D721Med (cell line): ENCODE results near the gene MAGOHB.

ENCODE experiments used
- DNase-seq: peaks from one replicate; pipeline ENCODE4 v3.0.0; 2011; ENCODE audit warnings: low spot score; ENCODE audit not compliant: insufficient read length
- FAIRE-seq: peaks from 2 replicates; lab custom pipeline; 2011; peaks lifted over from hg19 to GRCh38; lab: Jason Lieb, UNC
- TF ChIP-seq, protein P1 (sequence below): IDR thresholded peaks from 2 replicates; pipeline ENCODE4 v1.5.1; 2012; ENCODE audit warnings: mild to moderate bottlenecking, control low read depth; ENCODE audit not compliant: insufficient read depth; ENCODE audit errors: missing control alignments

Gene MAGOHB

DNA sequence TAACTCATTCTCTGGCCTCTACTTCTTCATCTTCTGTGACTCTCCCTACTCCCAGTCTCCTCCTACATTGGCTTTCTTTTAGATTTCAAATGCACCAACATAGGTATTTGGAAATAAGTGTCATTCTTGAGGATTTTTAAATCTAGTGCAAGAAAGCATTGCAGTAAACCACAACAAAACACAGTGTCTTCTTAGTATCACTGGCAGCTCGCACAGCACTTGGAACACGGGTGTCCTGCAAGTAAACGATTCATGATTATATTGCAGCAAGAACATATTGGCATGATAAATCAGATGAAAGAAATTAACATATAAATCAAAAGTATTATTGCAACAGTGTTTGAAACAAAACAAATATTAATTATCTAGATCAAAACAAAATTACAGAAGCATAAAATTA is 45.6 kb downstream of the MAGOHB start:
- no peak for FAIRE-seq
- TF ChIP-seq, protein P1, sequence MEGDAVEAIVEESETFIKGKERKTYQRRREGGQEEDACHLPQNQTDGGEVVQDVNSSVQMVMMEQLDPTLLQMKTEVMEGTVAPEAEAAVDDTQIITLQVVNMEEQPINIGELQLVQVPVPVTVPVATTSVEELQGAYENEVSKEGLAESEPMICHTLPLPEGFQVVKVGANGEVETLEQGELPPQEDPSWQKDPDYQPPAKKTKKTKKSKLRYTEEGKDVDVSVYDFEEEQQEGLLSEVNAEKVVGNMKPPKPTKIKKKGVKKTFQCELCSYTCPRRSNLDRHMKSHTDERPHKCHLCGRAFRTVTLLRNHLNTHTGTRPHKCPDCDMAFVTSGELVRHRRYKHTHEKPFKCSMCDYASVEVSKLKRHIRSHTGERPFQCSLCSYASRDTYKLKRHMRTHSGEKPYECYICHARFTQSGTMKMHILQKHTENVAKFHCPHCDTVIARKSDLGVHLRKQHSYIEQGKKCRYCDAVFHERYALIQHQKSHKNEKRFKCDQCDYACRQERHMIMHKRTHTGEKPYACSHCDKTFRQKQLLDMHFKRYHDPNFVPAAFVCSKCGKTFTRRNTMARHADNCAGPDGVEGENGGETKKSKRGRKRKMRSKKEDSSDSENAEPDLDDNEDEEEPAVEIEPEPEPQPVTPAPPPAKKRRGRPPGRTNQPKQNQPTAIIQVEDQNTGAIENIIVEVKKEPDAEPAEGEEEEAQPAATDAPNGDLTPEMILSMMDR = no peak

DNA sequence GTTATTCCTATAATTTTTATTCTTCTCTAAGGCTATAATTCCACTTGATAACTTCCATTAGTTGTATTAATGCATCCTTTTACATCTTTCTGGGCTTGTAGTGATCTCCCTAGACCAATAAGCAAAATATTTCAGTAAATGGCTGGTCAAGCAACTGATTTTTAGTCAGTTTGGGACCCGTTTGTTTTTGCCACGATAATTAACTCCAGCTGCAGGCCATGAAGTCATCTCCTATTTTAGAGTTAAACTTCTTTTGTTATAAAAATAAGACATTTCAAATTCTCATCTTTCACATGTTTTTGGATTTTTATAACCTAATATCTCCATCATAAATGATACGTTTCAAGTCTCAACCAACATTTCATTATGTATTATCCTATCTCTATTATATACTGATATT is 49.4 kb downstream of the MAGOHB start:
- FAIRE-seq (no peak), DNase-seq (no peak)

More for the DNA sequence above, 45.6 kb downstream of the MAGOHB start:
- DNase-seq = no peak

DNA sequence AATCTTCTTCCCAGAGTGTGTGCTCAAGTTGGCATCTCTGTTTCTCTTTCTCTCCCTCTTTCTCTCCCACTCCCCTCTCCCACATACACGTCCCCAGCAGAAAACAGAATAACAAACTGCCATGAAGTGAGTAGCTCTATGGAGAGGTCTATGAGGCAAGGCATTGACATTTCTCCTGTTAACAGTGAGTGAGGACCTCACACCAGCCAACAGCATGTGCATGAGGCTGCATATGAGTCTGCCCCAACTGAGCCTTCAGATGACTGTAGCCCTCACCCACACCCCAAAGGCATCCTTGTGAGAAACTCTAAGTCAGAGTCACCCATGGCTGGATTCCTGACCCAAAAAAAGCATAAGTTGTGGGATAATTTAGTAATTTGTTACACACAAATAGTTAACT is 50.4 kb downstream of the MAGOHB start:
- FAIRE-seq = no peak
- no peak for DNase-seq

More for the DNA sequence above, 49.4 kb downstream of the MAGOHB start:
- TF ChIP-seq, protein P1 = no peak

DNA sequence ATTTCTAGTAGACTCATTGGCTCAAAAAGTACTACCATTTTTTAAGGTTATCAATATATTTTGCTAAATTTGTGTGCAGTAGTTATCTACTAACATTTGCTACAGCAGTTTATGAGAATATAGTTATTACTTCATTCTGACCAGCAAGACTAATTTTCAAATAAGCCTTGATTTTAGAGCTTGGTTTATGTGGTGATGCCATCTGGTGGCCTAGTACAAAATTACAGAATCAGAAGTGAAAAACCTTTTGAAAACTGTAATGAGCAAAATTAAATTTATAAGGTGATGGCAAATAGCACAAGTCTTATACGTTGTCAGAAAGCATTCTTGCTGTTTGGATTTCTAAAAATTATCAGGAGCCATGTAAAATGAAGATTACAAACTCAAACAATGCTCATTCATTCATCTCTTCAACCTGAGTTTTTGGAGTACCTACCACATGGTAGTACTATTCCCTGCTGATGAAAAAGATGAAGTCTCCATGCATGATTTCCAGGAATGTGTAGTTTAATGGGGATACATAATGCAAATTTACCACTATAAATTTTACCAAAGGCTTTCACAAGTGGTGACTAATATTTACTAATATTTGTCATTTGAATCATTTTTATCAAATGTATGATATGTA is 51.0 kb downstream of the MAGOHB start:
- DNase-seq = no peak
- peak; percentile 84 for FAIRE-seq
- TF ChIP-seq, protein P1 = peak; percentile 86

More for the DNA sequence above, 50.4 kb downstream of the MAGOHB start:
- TF ChIP-seq, protein P1 = no peak

DNA sequence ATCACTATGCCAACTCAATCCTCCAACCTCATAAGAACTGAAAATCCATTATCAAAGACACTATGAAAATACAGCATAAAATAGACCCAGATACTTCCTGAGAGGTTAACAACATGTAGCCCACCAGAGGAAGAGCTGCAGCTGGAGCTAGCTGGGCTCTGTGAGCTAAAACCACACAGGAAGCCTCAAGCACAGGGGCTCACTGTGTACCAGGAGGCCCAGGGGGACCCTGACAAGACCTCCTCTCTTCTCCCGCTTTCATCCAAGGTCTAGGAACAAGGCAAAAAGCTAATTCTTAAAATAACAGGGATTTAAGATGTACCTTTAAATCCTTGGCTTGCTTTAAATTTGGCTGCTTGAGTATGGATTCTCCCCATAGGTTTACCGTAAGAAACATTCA is 54.2 kb downstream of the MAGOHB start:
- DNase-seq (no peak), FAIRE-seq (no peak)
- TF ChIP-seq, protein P1 = no peak

DNA sequence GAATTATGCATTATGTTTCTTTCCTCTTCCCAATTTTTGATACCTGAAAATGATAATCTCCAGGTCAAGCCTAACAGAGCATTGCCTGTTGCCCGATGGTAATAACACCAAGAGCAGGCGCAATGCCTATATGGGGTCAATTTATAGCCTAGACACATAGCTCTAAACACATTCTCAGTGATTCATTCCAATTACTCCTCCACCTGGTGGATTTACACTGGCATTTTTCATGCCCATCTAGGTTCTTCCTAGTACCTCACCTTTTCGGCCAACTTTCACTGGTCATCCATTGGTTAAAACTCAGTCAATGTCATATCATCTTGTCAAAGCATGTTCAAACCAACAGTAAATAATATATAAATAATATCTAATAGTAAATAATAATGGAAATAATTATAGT is 54.6 kb downstream of the MAGOHB start:
- TF ChIP-seq, protein P1 = no peak
- FAIRE-seq (no peak), DNase-seq (no peak)

DNA sequence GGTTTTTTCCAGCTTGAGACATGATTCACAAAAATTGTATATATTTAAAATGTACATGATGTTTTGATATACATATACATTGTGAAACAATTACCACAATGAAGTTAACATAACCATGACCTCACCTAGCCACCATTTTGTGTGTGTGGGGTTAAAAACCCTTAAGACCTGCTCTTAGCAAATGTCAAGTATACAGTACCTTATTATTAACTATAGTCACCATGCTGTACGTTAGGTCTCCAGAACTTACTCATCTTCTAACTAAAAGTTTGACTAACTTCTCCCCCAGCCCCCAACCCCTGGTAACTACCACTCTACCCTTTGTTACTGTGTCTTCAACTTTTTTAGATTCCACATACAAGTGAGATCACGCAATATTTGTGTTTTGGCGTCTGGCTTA is 55.1 kb downstream of the MAGOHB start:
- DNase-seq (no peak), FAIRE-seq (no peak)
- TF ChIP-seq, protein P1 = no peak
